Pons (tissue), 1 donor: Measurements from ENCODE around the gene S1PR1.
"Not testable (repeated sequence)": the region's sequence is repeated elsewhere in the genome, so short reads cannot be mapped to it uniquely, and the experiment has no call there.

Source experiments
- DNase-seq: peaks from one replicate; pipeline ENCODE4 v3.0.0-alpha.2; 2016; ENCODE audit warnings: low spot score

The S1PR1 gene

DNA sequence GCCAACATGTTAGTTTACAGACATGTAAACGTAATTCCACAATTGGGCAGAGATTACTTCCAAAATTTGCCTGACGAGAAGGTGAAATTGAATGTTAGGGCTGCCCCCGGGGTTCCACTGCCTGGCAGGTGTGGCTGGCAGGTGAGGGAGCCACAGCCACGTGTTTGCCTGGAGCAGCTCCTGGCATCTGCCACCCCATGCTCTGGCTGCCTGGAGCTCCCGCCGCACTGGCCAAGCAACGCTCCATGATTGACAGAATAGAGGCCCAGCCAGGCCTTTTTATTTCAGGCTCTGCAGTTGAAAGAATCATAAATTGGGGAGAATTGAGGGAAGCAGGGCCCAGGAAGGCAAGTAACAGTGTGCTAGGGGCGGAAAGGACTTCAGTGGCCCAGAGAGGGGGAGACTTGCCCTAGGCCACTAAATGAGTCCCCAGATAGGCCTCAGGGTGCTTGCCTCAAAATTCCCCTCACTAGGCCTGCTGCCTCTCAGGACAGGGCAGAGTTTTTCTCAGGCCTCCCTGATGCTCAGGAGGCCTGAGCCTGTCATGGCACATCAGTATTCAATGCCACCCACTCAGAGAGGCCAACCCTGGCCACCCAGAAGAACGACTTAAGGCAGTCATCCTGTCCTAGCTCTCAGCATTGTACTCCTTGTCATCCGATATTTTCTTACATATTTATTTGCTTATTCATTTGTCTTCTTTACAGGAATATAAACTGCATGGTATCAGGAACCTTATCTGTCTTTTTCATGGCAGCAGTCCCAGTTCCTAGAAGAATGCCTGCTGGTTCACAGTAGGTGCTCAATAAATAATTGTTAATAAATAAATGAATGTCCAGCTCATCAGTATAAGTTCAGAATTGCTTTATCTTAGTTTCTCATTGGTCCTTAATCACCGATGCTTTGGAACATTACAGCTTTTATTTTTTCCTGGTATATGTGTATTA lies 16.6 kb upstream of the S1PR1 start:
- DNase-seq = no peak

DNA sequence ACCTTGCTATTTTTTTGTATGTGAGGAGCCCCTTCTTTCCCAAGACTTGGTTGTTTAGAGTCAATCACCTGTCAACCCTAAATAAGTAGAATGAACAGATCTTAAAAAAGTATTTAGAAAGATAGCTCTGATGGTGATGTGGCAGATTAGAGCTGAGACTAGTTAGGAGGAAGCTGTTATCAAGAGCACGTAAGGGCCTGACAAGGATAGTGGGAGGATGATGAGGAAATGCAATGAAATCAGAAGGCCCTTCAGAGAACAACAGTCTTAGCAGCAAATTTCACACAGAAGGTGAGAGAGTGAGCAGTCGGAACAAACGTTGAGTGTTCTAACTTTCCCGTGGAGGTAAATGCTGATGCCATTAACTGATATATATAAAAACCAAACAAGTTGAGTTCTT lies 15.9 kb upstream of the S1PR1 start:
- DNase-seq = no peak

GRCh38 chr1:101221945-101222429 lies 14.8 kb upstream of the S1PR1 start:
- no peak for DNase-seq

DNA sequence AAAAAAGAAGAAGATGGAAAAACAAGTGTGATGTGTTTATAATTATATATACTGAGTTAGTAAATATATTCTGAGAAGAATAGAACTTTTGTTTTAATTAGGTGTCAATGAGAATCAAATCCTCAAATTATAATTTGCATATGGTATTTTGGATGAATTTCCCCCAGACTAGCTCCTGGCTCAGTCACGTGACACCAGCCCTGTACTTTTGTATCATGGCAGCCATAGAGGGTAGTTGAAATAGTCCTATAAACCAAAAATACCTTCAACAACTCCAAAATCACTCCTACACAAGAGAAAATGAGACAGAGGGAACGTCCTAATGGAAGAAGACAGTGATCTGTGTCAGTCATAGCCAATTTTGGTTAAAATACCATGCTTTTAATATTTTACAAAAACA lies 9.0 kb upstream of the S1PR1 start:
- DNase-seq = no peak

DNA sequence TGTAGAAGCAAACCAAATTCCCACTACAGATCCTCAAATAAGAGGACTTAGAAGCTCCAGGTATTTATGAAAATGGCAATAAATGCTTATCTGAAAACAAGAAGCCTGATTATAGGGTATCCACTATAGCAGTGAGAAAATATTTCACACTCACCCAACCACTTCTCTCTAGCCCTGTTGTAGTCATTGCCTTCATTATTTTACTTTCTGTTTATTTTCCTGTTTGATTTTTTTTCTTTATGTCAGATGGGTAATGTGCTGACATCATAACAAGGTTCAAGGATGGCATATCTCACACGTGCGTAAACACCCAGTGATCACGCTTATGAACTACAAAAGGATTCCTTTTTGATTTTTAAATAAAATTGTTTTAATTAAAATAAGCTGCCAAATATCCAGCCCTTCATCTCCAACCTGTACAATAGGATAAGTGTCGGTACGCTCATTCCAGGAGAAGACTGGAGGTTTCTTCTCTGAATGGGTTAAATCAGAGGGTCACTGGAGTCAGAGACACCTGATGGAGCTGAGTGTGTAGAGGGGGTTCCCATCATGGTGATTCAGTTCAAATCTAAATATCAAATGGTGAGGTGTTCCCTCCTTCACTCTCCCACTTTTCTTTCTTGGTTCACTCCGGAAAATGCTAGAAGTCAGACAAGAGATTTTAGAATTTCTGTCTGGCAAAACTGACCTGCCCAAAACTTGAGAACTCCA lies 8.2 kb upstream of the S1PR1 start:
- DNase-seq = no peak

DNA sequence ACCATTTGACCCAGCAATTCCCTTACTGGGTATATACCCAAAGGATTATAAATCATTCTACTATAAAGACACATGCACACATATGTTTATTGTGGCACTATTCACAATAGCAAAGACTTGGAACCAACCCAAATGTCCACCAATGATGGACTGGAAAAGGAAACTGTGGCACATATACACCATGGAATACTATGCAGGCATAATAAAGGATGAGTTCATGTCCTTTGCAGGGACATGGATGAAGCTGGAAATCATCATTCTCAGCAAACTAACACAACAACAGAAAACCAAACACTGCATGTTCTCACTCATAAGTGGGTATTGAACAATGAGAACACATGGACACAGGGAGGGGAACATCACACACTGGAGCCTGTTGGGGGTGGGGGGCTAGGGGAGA lies 4.6 kb upstream of the S1PR1 start:
- not testable (repeated sequence) for DNase-seq

DNA sequence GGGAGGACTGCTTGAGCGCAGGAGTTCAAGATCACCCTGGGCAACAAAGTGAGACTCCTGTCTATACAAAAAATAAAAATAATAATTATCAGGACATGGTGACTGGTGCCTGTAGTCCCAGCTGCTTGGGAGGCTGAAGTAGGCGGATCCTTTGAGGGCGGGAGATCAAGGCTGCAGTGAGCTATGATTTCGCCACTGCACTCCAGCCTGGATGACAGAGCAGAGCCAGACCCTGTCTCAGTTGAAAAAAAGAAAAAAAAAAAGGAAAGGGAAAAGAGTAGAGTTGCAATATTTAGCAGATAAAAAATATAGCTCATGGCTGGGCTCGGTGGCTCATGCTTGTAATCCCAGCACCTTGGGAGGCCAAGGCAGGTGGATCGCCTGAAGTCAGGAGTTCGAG lies 3.3 kb upstream of the S1PR1 start:
- no peak for DNase-seq

- DNase-seq = no peak
Measured at GRCh38 chr1:101235216-101235695, 1.6 kb upstream of the S1PR1 start.

- DNase-seq = no peak
Measured at GRCh38 chr1:101235696-101236515, 913 bp upstream of the S1PR1 start.

DNA sequence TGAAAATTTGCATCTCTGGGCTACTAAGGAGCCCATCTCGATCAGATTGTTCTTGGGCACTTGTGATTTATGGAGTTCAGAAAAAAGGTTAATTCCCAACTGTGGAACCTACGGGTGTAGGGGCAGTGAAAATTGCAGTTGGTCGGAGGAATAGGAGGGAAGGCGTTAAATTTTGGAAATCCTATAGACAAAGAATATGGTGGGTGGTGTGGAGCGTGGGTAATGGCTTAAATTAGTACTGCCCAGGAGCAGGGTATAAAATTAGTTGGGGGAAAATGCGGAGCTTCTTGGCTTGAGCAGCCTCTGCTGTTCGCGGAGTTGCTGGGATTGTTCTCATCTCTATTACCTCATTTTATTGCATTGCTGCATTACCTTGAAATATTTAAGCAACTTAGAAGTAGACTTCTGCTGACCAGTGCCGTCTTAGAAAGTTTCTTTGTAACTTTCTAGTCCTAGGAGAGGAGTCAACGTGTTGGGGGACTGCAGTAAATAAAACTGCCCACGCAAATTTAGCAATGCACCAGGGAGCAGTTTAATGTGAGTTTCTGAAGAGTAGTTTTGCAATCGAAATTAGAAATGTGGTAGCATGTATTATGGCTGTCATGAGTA lies 514 bp downstream of the S1PR1 start:
- no peak for DNase-seq

DNA sequence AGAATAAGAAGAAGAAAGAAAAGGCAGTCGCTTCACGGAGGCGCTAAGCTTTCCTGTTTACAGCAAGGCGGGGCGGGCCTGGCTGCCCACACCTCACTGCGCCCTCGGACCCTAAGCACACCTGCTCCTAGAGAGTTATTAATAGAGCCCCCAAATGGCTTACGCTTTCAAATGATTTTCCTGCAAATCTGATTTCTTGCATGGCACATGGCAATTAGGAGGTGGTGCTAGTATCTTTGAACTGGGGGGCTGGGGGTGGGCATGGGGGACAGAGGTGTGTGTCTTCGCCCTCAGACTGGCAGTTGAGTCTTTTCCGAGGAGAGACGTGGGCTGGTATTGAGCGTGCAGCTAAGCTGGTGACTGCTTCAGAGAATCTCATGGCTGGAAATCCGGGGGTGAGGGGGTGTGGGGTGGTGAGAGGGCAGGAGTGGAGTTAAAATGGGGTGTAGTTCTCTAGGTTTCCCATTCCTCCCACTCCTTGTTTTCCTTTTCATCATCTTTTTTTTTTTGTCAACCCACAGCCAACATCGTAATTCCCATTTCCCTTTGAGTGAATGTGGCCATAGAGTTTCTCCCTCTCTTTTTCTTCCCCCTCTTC lies 1.3 kb downstream of the S1PR1 start:
- no peak for DNase-seq

GRCh38 chr1:101238681-101239094 lies 1.9 kb downstream of the S1PR1 start:
- DNase-seq = peak; percentile 80

- no peak for DNase-seq
Measured at GRCh38 chr1:101239095-101240040, 2.5 kb downstream of the S1PR1 start.

DNA sequence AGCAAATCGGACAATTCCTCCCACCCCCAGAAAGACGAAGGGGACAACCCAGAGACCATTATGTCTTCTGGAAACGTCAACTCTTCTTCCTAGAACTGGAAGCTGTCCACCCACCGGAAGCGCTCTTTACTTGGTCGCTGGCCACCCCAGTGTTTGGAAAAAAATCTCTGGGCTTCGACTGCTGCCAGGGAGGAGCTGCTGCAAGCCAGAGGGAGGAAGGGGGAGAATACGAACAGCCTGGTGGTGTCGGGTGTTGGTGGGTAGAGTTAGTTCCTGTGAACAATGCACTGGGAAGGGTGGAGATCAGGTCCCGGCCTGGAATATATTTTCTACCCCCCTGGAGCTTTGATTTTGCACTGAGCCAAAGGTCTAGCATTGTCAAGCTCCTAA lies 3.2 kb downstream of the S1PR1 start:
- no peak for DNase-seq

DNA sequence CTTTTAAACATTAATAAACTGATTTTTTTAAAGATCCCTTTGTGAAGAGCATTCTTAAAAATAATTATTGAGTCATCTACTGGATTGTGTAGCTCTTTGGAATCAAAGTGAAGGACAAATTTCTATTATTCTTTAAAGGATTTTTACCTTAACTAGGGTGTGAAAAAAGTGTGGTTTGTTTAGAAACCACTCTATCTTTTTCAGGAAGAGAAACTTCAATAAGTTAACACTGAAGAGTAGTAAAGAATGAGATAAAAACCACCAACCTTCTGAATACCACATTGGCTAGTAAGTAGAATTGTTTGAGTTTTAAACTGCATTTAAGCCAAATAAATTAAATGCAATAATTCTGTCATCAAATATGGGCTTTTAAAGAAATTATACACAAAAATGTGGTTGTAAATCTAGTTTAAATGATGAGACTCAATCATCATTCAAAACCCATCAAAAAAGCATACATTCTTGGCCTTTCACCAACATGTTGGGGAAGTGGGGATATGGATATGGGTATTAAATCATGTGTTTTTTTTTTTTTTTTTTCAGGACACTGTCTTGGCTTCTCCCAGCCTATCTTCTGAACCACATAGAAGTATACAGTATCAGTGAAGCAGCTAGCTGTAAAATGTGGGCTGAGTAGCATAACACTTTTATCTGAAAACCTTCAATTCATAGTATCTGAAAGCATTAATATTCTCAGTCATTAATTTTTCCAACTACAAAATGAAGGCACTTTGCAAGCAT lies 4.8 kb downstream of the S1PR1 start:
- no peak for DNase-seq

GRCh38 chr1:101242324-101243050 lies 5.7 kb downstream of the S1PR1 start:
- DNase-seq = no peak

DNA sequence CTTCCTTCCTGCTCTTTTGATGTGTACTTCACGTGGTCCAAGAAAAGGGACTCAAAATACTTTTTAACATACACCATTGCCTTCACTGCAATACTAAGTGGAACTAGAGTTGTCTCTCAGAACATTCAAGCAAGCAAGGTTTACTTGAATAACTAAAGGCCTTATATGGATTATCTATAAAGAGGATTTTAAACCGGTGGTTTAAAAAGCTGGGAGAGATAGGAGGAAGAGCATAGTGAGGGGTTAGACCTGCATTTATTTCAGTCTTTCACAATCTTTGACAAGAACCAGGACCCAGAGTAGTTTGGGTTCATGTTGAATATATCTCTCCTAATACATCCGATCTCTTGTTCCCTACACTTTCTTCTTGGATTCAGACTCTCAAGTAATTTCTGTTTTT lies 6.9 kb downstream of the S1PR1 start:
- no peak for DNase-seq

GRCh38 chr1:101244842-101245241 lies 8.0 kb downstream of the S1PR1 start:
- no peak for DNase-seq
